ENCODE data around the gene SLC38A4.

The SLC38A4 gene

GRCh38 chr12:46815809-46816208 is 10.0 kb downstream of the SLC38A4 start:
- H3K4me3 ChIP-seq (ENCODE audit: low read length): no peak overlapping the region
- no peak for TF ChIP-seq CTCF (conservative IDR thresholded peaks at IDR 0.05; ENCODE audit: low read length)
- no peak for DNase-seq (ENCODE audit: low read depth)

DNA sequence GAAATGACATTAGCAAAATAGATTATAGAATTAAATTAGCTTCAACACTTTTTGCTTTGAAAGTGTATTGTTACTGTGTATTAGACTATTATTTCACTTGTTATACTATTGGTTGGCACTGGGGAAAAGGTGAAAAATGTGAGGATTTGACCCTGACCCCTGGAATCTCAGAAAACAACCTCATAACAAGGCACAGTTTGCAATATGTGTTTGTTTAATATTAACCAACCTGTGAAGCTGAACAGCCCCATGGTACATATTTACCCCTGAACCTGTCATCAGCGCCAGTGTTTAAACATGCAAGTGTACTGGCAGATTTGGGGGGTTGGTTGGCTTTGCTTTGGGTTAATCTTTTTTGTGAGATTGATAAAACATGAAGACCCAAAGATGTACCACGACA is 11.7 kb downstream of the SLC38A4 start:
- TF ChIP-seq CTCF (conservative IDR thresholded peaks at IDR 0.05; ENCODE audit: low read length): no peak
- no peak for DNase-seq (ENCODE audit: low read depth)
- H3K4me3 ChIP-seq (ENCODE audit: low read length): no peak overlapping the region

GRCh38 chr12:46811185-46811584 is 14.6 kb downstream of the SLC38A4 start:
- TF ChIP-seq CTCF (conservative IDR thresholded peaks at IDR 0.05; ENCODE audit: low read length): no peak
- no peak overlapping the region for H3K4me3 ChIP-seq (ENCODE audit: low read length)
- DNase-seq (ENCODE audit: low read depth): no peak

- DNase-seq (ENCODE audit: low read depth): no peak
- H3K4me3 ChIP-seq (ENCODE audit: low read length): no peak overlapping the region
- TF ChIP-seq CTCF (conservative IDR thresholded peaks at IDR 0.05; ENCODE audit: low read length): no peak
Measured at GRCh38 chr12:46808955-46809697, 16.7 kb downstream of the SLC38A4 start.

DNA sequence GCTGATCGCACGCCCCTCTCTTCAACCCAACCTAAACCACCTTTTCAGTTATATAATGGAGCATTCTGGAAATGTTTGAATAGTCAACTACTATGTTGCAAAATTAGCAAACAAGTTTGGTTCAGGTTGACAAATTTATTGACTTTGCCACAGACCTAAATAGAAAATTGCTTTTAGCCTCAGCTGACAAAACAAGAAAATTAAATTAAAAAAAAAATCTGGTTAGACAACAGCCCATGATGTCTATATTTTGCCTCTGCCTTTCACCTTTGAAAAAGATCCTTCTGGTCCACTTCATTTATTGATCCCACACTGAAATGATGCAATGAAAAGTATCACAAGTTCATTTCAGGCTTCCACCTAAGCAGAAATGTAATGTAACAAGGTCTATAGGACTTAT is 17.5 kb downstream of the SLC38A4 start:
- H3K4me3 ChIP-seq (ENCODE audit: low read length): no peak overlapping the region
- no peak for TF ChIP-seq CTCF (conservative IDR thresholded peaks at IDR 0.05; ENCODE audit: low read length)
- DNase-seq (ENCODE audit: low read depth): no peak

DNA sequence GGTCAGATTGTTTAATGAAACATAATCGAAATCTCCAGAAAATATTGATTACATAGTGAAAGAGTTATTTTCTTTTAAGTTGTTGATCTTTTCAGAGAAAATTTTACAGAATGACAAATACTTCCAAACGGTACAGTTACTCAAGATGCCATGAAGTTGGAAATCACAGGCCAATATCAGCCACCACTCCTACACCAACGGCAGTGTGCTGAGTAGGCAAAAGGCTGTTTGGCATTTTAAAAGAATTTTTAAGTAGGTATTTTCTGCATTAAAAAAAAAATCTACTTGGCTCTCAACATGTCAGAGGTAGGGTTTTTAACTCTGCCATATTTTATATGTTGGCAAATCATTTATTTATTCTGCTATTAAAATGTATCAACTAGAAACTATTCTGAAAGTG is 21.7 kb downstream of the SLC38A4 start:
- H3K4me3 ChIP-seq (ENCODE audit: low read length): no peak overlapping the region
- TF ChIP-seq CTCF (conservative IDR thresholded peaks at IDR 0.05; ENCODE audit: low read length): no peak
- DNase-seq (ENCODE audit: low read depth): no peak

DNA sequence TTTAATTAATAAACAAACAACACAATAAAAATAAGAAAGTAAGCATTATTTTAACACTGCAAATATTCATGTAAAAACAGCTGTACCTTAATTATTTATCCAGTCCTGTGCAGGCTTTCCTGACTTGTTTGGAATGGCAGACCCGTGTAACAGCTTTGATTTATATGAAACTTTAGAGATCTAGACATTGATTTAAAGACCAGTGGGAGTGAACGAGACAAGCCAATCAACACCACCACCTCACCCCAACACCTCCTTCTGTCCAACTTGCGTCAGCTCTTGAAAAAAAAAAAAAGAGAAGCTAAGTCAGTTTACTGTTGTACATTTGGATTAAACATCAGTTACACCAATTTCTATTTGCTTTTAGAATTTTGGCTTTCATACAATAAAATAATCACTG is 22.3 kb downstream of the SLC38A4 start:
- H3K4me3 ChIP-seq (ENCODE audit: low read length): no peak overlapping the region
- DNase-seq (ENCODE audit: low read depth): no peak
- TF ChIP-seq CTCF (conservative IDR thresholded peaks at IDR 0.05; ENCODE audit: low read length): no peak
